Chondrocyte (in vitro differentiated cells): ENCODE measurements around the gene COL18A1. TPM values are rescaled to one million over a fixed set of nuclear protein-coding genes. Genes with fewer than 3 reads are reported as not detected.
A peak's percentile ranks its signal among the peaks of the same experiment; 100 is the strongest.

ENCODE experiments used
- DNase-seq: peaks from one replicate; pipeline ENCODE4 v3.0.0; 2021; ENCODE audit warnings: mixed read lengths, low spot score
- H3K27ac Mint-ChIP-seq: one replicate; pipeline ENCODE4 v1.8.0; 2021; ENCODE audit warnings: mild to moderate bottlenecking, moderate library complexity, mixed read lengths; ENCODE audit not compliant: unreplicated experiment
- H3K27me3 Mint-ChIP-seq: 2 replicates; pipeline ENCODE4 v1.8.0; 2021; ENCODE audit warnings: low read depth, mixed read lengths
- H3K36me3 Mint-ChIP-seq: 2 replicates; pipeline ENCODE4 v1.8.0; 2021; ENCODE audit warnings: low read depth, mixed read lengths
- H3K4me1 Mint-ChIP-seq: 2 replicates; pipeline ENCODE4 v1.8.0; 2021; ENCODE audit warnings: low read depth, mild to moderate bottlenecking, mixed read lengths
- H3K4me3 Mint-ChIP-seq: one replicate; pipeline ENCODE4 v1.8.0; 2021; ENCODE audit warnings: mild to moderate bottlenecking, moderate library complexity, mixed read lengths; ENCODE audit not compliant: unreplicated experiment
- H3K9me3 Mint-ChIP-seq: 2 replicates; pipeline ENCODE4 v1.8.0; 2021; ENCODE audit warnings: low read depth, mixed read lengths
- CTCF ChIP-seq: fragments of 200-600 bp; sonication (generic); IDR thresholded peaks from 2 replicates; pipeline ENCODE4 v1.5.0; 2021; ENCODE audit warnings: antibody characterized with exemption, mild to moderate bottlenecking, moderate library complexity
- total RNA-seq: library from RNA; stranded (reverse); gene quantifications from 3 replicates; pipeline ENCODE4 v1.2.1, GENCODE V29; 2021

The COL18A1 gene
- total RNA-seq, 1 donor from 2014 or later, result 616 TPM

GRCh38 chr21:45421071-45421845, 16.3 kb downstream of the COL18A1 start:
- DNase-seq, result peak; percentile 81
- no peak overlapping the region for H3K4me3 Mint-ChIP-seq
- no peak for TF ChIP-seq CTCF
- H3K4me1 Mint-ChIP-seq, result peaks cover 44% of the 10 kb centered on the region
- peaks cover 1% of the 10 kb centered on the region for H3K36me3 Mint-ChIP-seq
- peak overlapping the region; percentile 57 for H3K27ac Mint-ChIP-seq
- no peaks in the 10 kb centered on the region for H3K9me3 Mint-ChIP-seq
- no peaks in the 10 kb centered on the region for H3K27me3 Mint-ChIP-seq

- Mint-ChIP-seq H3K27ac (peak overlapping the region; percentile 25), H3K4me1 (peaks cover 40% of the 10 kb centered on the region), H3K36me3 (no peaks in the 10 kb centered on the region), H3K9me3 (no peaks in the 10 kb centered on the region), H3K4me3 (no peak overlapping the region), H3K27me3 (no peaks in the 10 kb centered on the region)
- DNase-seq, result peak; percentile 81
- no peak for TF ChIP-seq CTCF
These were observed 17.1 kb downstream of the COL18A1 start for GRCh38 chr21:45421846-45422775.

GRCh38 chr21:45423201-45423955, 18.4 kb downstream of the COL18A1 start:
- Mint-ChIP-seq H3K4me3 (no peak overlapping the region), H3K4me1 (peaks cover 47% of the 10 kb centered on the region), H3K36me3 (no peaks in the 10 kb centered on the region), H3K27ac (no peak overlapping the region), H3K27me3 (no peaks in the 10 kb centered on the region), H3K9me3 (no peaks in the 10 kb centered on the region)
- TF ChIP-seq CTCF, result no peak
- peak; percentile 47 for DNase-seq

GRCh38 chr21:45423968-45424853, 19.2 kb downstream of the COL18A1 start:
- peak; percentile 85 for DNase-seq
- Mint-ChIP-seq H3K36me3 (no peaks in the 10 kb centered on the region), H3K27ac (no peak overlapping the region), H3K27me3 (no peaks in the 10 kb centered on the region), H3K4me1 (peaks cover 49% of the 10 kb centered on the region), H3K4me3 (no peak overlapping the region), H3K9me3 (no peaks in the 10 kb centered on the region)
- no peak for TF ChIP-seq CTCF
